Neuronal stem cell (in vitro differentiated cells): ENCODE data around the gene AKAP9.
"Not testable (repeated sequence)": the region's sequence is repeated elsewhere in the genome, so short reads cannot be mapped to it uniquely, and the experiment has no call there.

Experiments used
- DNase-seq: peaks from one replicate; pipeline ENCODE4 v3.0.0-alpha.2; 2013; ENCODE audit warnings: low spot score
- H2AFZ ChIP-seq: one replicate; pipeline ENCODE4 v1.6.1; 2013; ENCODE audit warnings: mild to moderate bottlenecking, low read length, inconsistent platforms
- H2AK5ac ChIP-seq: 2 replicates; pipeline ENCODE4 v1.6.1; 2013; ENCODE audit warnings: low read depth, mild to moderate bottlenecking, inconsistent platforms, low read length, moderate library complexity, mixed read lengths
- H2BK120ac ChIP-seq: 2 replicates; pipeline ENCODE4 v1.6.1; 2013; ENCODE audit warnings: low read depth, mild to moderate bottlenecking, inconsistent platforms, low read length, moderate library complexity, mixed read lengths
- H2BK12ac ChIP-seq: one replicate; pipeline ENCODE4 v1.6.1; 2013; ENCODE audit warnings: low read length, inconsistent platforms
- H2BK15ac ChIP-seq: 2 replicates; pipeline ENCODE4 v1.6.1; 2013; ENCODE audit warnings: mild to moderate bottlenecking, low read length, inconsistent platforms, mixed read lengths
- H2BK5ac ChIP-seq: one replicate; pipeline ENCODE4 v1.6.1; 2013; ENCODE audit warnings: inconsistent platforms, mild to moderate bottlenecking, low read length, moderate library complexity
- H3K14ac ChIP-seq: one replicate; pipeline ENCODE4 v1.6.1; 2013; ENCODE audit warnings: low read length, inconsistent platforms
- H3K18ac ChIP-seq: 2 replicates; pipeline ENCODE4 v1.6.1; 2013; ENCODE audit warnings: low read length, inconsistent platforms
- H3K23ac ChIP-seq: 2 replicates; pipeline ENCODE4 v1.6.1; 2013; ENCODE audit warnings: low read depth, mild to moderate bottlenecking, mixed read lengths, low read length, inconsistent platforms; ENCODE audit not compliant: poor library complexity
- H3K27ac ChIP-seq: replicated peaks from 3 replicates; pipeline ENCODE4 v1.5.1; 2013; ENCODE audit warnings: low read length, inconsistent platforms
- H3K27me3 ChIP-seq, 3 experiments: 2 replicates each; pipeline ENCODE4 v1.6.1; 2013; ENCODE audit warnings: low read length in 3 of 3, mild to moderate bottlenecking in 2 of 3, inconsistent platforms in 1 of 3, low read depth in 1 of 3, mixed read lengths in 1 of 3, moderate library complexity in 1 of 3; ENCODE audit not compliant: control insufficient read depth in 3 of 3, insufficient read depth in 3 of 3
- H3K36me3 ChIP-seq, 2 donors: replicated peaks in 1 of 2; 2 replicates each; pipeline ENCODE4 v1.6.1; 2013; ENCODE audit warnings: low read length in 2 of 2; ENCODE audit not compliant: control insufficient read depth in 2 of 2, insufficient read depth in 2 of 2
- H3K4ac ChIP-seq: 2 replicates; pipeline ENCODE4 v1.6.1; 2013; ENCODE audit warnings: inconsistent platforms, mild to moderate bottlenecking, low read length, moderate library complexity
- H3K4me1 ChIP-seq, 2 donors: 1 replicate in 1 of 2; 2 replicates in 1 of 2; pipeline ENCODE4 v1.6.1; 2013; ENCODE audit warnings: low read length in 2 of 2, low read depth in 1 of 2; ENCODE audit not compliant: control insufficient read depth in 2 of 2, insufficient read depth in 1 of 2
- H3K4me2 ChIP-seq: one replicate; pipeline ENCODE4 v1.6.1; 2013; ENCODE audit warnings: mild to moderate bottlenecking, low read length, inconsistent platforms; ENCODE audit not compliant: insufficient read depth, poor library complexity, severe bottlenecking
- H3K4me3 ChIP-seq, 2 donors: 2 replicates each; pipeline ENCODE4 v1.5.1; 2013; ENCODE audit warnings: low read length in 2 of 2, mild to moderate bottlenecking in 2 of 2, inconsistent platforms in 1 of 2, moderate library complexity in 1 of 2
- H3K79me1 ChIP-seq: one replicate; pipeline ENCODE4 v1.6.1; 2013; ENCODE audit warnings: low read depth, mild to moderate bottlenecking, inconsistent platforms, low read length, moderate library complexity
- H3K9ac ChIP-seq: one replicate; pipeline ENCODE4 v1.6.1; 2013; ENCODE audit warnings: mild to moderate bottlenecking, low read depth, low read length, inconsistent platforms; ENCODE audit not compliant: poor library complexity
- H3K9me3 ChIP-seq, 2 donors: replicated peaks in 1 of 2; 2 replicates each; pipeline versions ENCODE3 to v1.6.1; 2013; ENCODE audit warnings: low read length in 2 of 2, mild to moderate bottlenecking in 2 of 2, inconsistent platforms in 1 of 2, low read depth in 1 of 2, mixed read lengths in 1 of 2, moderate library complexity in 1 of 2; ENCODE audit not compliant: control insufficient read depth in 2 of 2, insufficient read depth in 1 of 2
- H4K8ac ChIP-seq: one replicate; pipeline ENCODE4 v1.6.1; 2013; ENCODE audit warnings: low read depth, mild to moderate bottlenecking, inconsistent platforms, low read length, moderate library complexity
- H4K91ac ChIP-seq: one replicate; pipeline ENCODE4 v1.6.1; 2013; ENCODE audit warnings: low read length, low read depth, mild to moderate bottlenecking, inconsistent platforms; ENCODE audit not compliant: poor library complexity
- WGBS, 2 donors: extraction: QIAGEN DNeasy Blood & Tissue Kit; methylation state at CpG; one replicate each; pipeline ENCODE4 v1.1.7; 2013; ENCODE audit warnings: missing lambda C conversion rate in 2 of 2, mixed read lengths in 1 of 2; ENCODE audit not compliant: insufficient read length in 2 of 2, insufficient replicate concordance in 1 of 2; ENCODE audit errors: extremely low coverage in 2 of 2; 5-methylcytosine and 5-hydroxymethylcytosine counted together

AKAP9 gene

GRCh38 chr7:91944970-91945369 lies 4.3 kb downstream of the AKAP9 start:
- not testable (repeated sequence) for H2AFZ ChIP-seq, H2BK15ac ChIP-seq, H3K14ac ChIP-seq, H3K4me1 ChIP-seq, H3K4me3 ChIP-seq, DNase-seq, H3K4me2 ChIP-seq, H2BK5ac ChIP-seq, H3K18ac ChIP-seq, H3K23ac ChIP-seq, H4K91ac ChIP-seq, H3K4ac ChIP-seq, H2AK5ac ChIP-seq, H3K36me3 ChIP-seq, H3K27me3 ChIP-seq, H4K8ac ChIP-seq, H3K79me1 ChIP-seq, H3K9me3 ChIP-seq, H2BK120ac ChIP-seq, H3K27ac ChIP-seq, H2BK12ac ChIP-seq, H3K9ac ChIP-seq
- WGBS, 2 donors = no CpG with 5 or more reads among the region's 5 CpGs

GRCh38 chr7:91945476-91945875 lies 4.8 kb downstream of the AKAP9 start:
- Histone ChIP-seq H4K8ac (no peak overlapping the region), H2AFZ (no peak overlapping the region), H3K23ac (no peak overlapping the region), H3K4ac (no peak overlapping the region), H3K27me3 (no peaks in the 10 kb centered on the region), H3K4me3 (no peak overlapping the region), H4K91ac (no peak overlapping the region), H3K4me2 (no peak overlapping the region), H3K14ac (no peak overlapping the region), H2BK15ac (no peak overlapping the region), H3K79me1 (peaks cover 2% of the 10 kb centered on the region), H3K9me3 (no peaks in the 10 kb centered on the region), H3K4me1 (peaks cover 1 to 4% of the 10 kb centered on the region in 2 donors), H3K9ac (no peak overlapping the region), H3K18ac (no peak overlapping the region), H3K27ac (no peak overlapping the region), H2BK120ac (no peak overlapping the region), H2AK5ac (no peak overlapping the region), H2BK12ac (no peak overlapping the region), H2BK5ac (no peak overlapping the region), H3K36me3 (peaks cover 0 to 2% of the 10 kb centered on the region in 2 donors)
- no CpG with 5 or more reads among the region's 2 CpGs for WGBS, 2 donors
- DNase-seq = no peak

- no peak overlapping the region for H3K4ac ChIP-seq
- H2AK5ac ChIP-seq = no peak overlapping the region
- H3K9ac ChIP-seq = no peak overlapping the region
- no peak overlapping the region for H3K4me2 ChIP-seq
- WGBS, 2 donors = no CpG with 5 or more reads among the region's 3 CpGs
- H2BK12ac ChIP-seq = no peak overlapping the region
- peaks cover 2% of the 10 kb centered on the region for H3K79me1 ChIP-seq
- no peak overlapping the region for H3K4me3 ChIP-seq
- no peak overlapping the region for H3K18ac ChIP-seq
- no peaks in the 10 kb centered on the region for H3K27me3 ChIP-seq
- no peak overlapping the region for H2BK15ac ChIP-seq
- H3K9me3 ChIP-seq = no peaks in the 10 kb centered on the region
- H3K27ac ChIP-seq = no peak overlapping the region
- H3K14ac ChIP-seq = no peak overlapping the region
- peaks cover 0 to 2% of the 10 kb centered on the region in 2 donors for H3K36me3 ChIP-seq
- no peak for DNase-seq
- no peak overlapping the region for H2AFZ ChIP-seq
- peaks cover 1 to 4% of the 10 kb centered on the region in 2 donors for H3K4me1 ChIP-seq
- no peak overlapping the region for H2BK120ac ChIP-seq
- no peak overlapping the region for H3K23ac ChIP-seq
- no peak overlapping the region for H2BK5ac ChIP-seq
- no peak overlapping the region for H4K8ac ChIP-seq
- no peak overlapping the region for H4K91ac ChIP-seq
These were observed 5.9 kb downstream of the AKAP9 start for GRCh38 chr7:91946549-91946948.

GRCh38 chr7:91947948-91948347 lies 7.3 kb downstream of the AKAP9 start:
- no peak overlapping the region for H4K91ac ChIP-seq
- no peak overlapping the region for H4K8ac ChIP-seq
- H3K23ac ChIP-seq = no peak overlapping the region
- peaks cover 0 to 2% of the 10 kb centered on the region in 2 donors for H3K36me3 ChIP-seq
- DNase-seq = no peak
- H3K4me2 ChIP-seq = no peak overlapping the region
- H3K4ac ChIP-seq = no peak overlapping the region
- no peak overlapping the region for H2AFZ ChIP-seq
- H3K79me1 ChIP-seq = no peaks in the 10 kb centered on the region
- no peak overlapping the region for H2BK5ac ChIP-seq
- no peaks in the 10 kb centered on the region for H3K9me3 ChIP-seq
- WGBS, 2 donors = no CpG with 5 or more reads among the region's 1 CpG
- H2AK5ac ChIP-seq = no peak overlapping the region
- H3K14ac ChIP-seq = no peak overlapping the region
- H2BK15ac ChIP-seq = no peak overlapping the region
- no peak overlapping the region for H3K4me3 ChIP-seq
- no peak overlapping the region for H3K18ac ChIP-seq
- H2BK12ac ChIP-seq = no peak overlapping the region
- no peaks in the 10 kb centered on the region for H3K4me1 ChIP-seq
- no peaks in the 10 kb centered on the region for H3K27me3 ChIP-seq
- H3K9ac ChIP-seq = no peak overlapping the region
- no peak overlapping the region for H2BK120ac ChIP-seq
- no peak overlapping the region for H3K27ac ChIP-seq
